K562 (cell line): ENCODE data around the gene NPHP3. TPM values are rescaled to one million over a fixed set of nuclear protein-coding genes. Genes with fewer than 3 reads are reported as not detected.

Experiments
- ATAC-seq: fragments of 200-7000 bp; cut with Tn5 transposase; 3 replicates; pipeline ENCODE4 v1.9.1; 2020; ENCODE audit warnings: moderate library complexity
- BruUV-seq: library from RNA; stranded (reverse); fragments of 400-500 nt; replicated peaks from 2 replicates; lab custom pipeline; 2021; lab: Mats Ljungman, UMichigan
- CTCF ChIA-PET: fragments of 300-600 bp; formaldehyde crosslinking; extraction: SDS; loops from one replicate; lab custom pipeline; 2021; ENCODE audit warnings: low intra/inter-chr PET ratio; lab: Yijun Ruan, JAX
- POLR2A ChIA-PET: fragments of 300-600, 350-650 bp; sonication (Branson Sonifier 250); formaldehyde crosslinking; extraction: SDS; loops from one replicate; lab custom pipeline; 2021; ENCODE audit warnings: antibody characterized with exemption, inconsistent platforms; lab: Yijun Ruan, JAX
- DNase-seq, 4 experiments: peaks; one replicate each; pipeline versions ENCODE4 v3.0.0 to v3.0.0-alpha.2; 2011 to 2018; ENCODE audit warnings: low spot score in 3 of 4, mixed read lengths in 3 of 4; ENCODE audit errors: extremely low read depth in 1 of 4
- FAIRE-seq: peaks from 2 replicates; lab custom pipeline; 2011; peaks lifted over from hg19 to GRCh38; lab: Jason Lieb, UNC
- H2AFZ ChIP-seq: 2 replicates; pipeline ENCODE4 v1.6.0; 2011; ENCODE audit warnings: low read depth, low read length, control low read depth, inconsistent platforms
- H3K27ac ChIP-seq: fragments of 200-600 bp; 3 replicates; pipeline ENCODE4 v1.8.0; 2011; ENCODE audit warnings: low read depth, mild to moderate bottlenecking, control low read depth, inconsistent platforms, low read length, moderate library complexity, mixed read lengths; ENCODE audit errors: extremely low read depth
- H3K27me3 ChIP-seq, 2 experiments: fragments of 300-600 bp in 1 of 2; 2 replicates in 1 of 2; 3 replicates in 1 of 2; pipeline versions ENCODE4 v1.6.0 to v1.8.0; 2011; ENCODE audit warnings: inconsistent platforms in 2 of 2, low read length in 2 of 2, mild to moderate bottlenecking in 1 of 2, mixed read lengths in 1 of 2, moderate library complexity in 1 of 2; ENCODE audit not compliant: control insufficient read depth in 2 of 2, insufficient read depth in 2 of 2
- H3K36me3 ChIP-seq: fragments of 300-600 bp; 3 replicates; pipeline ENCODE4 v1.8.0; 2011; ENCODE audit warnings: mild to moderate bottlenecking, low read length, inconsistent platforms; ENCODE audit not compliant: control insufficient read depth, insufficient read depth
- H3K4me1 ChIP-seq, 2 experiments: fragments of 200-600 bp in 1 of 2; replicated peaks in 1 of 2; 2 replicates in 1 of 2; 3 replicates in 1 of 2; pipeline versions ENCODE4 v1.5.1 to v1.8.0; 2011; ENCODE audit warnings: inconsistent platforms in 2 of 2, low read length in 2 of 2, mild to moderate bottlenecking in 1 of 2, mixed read lengths in 1 of 2, moderate library complexity in 1 of 2; ENCODE audit not compliant: control insufficient read depth in 2 of 2, insufficient read depth in 2 of 2
- H3K4me2 ChIP-seq: 2 replicates; pipeline ENCODE4 v1.6.1; 2011; ENCODE audit warnings: low read length, control low read depth, inconsistent platforms, mixed read lengths; ENCODE audit not compliant: insufficient read depth
- H3K4me3 ChIP-seq: fragments of 200-600 bp; sonication (generic), shearing (Covaris generic); 2 replicates; pipeline ENCODE4 v1.5.1; 2016; ENCODE audit warnings: control low read depth, inconsistent platforms
- H3K79me2 ChIP-seq: fragments of 200-600 bp; 3 replicates; pipeline ENCODE4 v1.8.0; 2011; ENCODE audit warnings: low read length, inconsistent platforms; ENCODE audit not compliant: control insufficient read depth, insufficient read depth
- H3K9ac ChIP-seq, 2 experiments: 2 replicates each; pipeline versions ENCODE4 v1.6.0 to v1.6.1; 2011; ENCODE audit warnings: low read depth in 2 of 2, low read length in 2 of 2, control low read depth in 1 of 2, inconsistent platforms in 1 of 2, mild to moderate bottlenecking in 1 of 2, mixed read lengths in 1 of 2; ENCODE audit not compliant: insufficient read depth in 1 of 2
- H3K9me1 ChIP-seq: one replicate; pipeline ENCODE4 v1.6.0; 2011; ENCODE audit warnings: inconsistent platforms, mild to moderate bottlenecking, low read length, moderate library complexity; ENCODE audit not compliant: control insufficient read depth, insufficient read depth
- H3K9me3 ChIP-seq: replicated peaks from 2 replicates; pipeline ENCODE4 v1.5.1; 2011; ENCODE audit warnings: low read depth, low read length, inconsistent platforms; ENCODE audit not compliant: control insufficient read depth, insufficient read depth
- H4K20me1 ChIP-seq: replicated peaks from 2 replicates; pipeline ENCODE4 v1.6.1; 2011; ENCODE audit warnings: low read length, inconsistent platforms, mixed read lengths; ENCODE audit not compliant: control insufficient read depth, insufficient read depth
- ARID3B ChIP-seq: fragments of 250-450 bp; sonication (Bioruptor Pico); IDR thresholded peaks from 2 replicates; pipeline ENCODE4 v1.4.0; 2020; ENCODE audit warnings: borderline replicate concordance
- CREM ChIP-seq: IDR thresholded peaks from 2 replicates; pipeline ENCODE4 v1.6.1; 2014; ENCODE audit warnings: antibody characterized with exemption, low read depth
- FOXA3 ChIP-seq, 2 experiments: fragments of 450-650 bp in 1 of 2; sonication (generic) in 1 of 2; formaldehyde crosslinking; IDR thresholded peaks in 1 of 2; conservative IDR thresholded peaks in 1 of 2; 2 replicates each; pipeline versions ENCODE4 v1.4.0 to v1.8.0; 2020 to 2022; ENCODE audit warnings: mild to moderate bottlenecking in 2 of 2, missing genetic modification reagents in 1 of 2
- LEF1 ChIP-seq: fragments of 450-650 bp; IDR thresholded peaks from 2 replicates; pipeline ENCODE4 v1.6.1; 2016; ENCODE audit warnings: mild to moderate bottlenecking
- RBM34 ChIP-seq: fragments of 200-400 bp; formaldehyde crosslinking; IDR thresholded peaks from 2 replicates; pipeline ENCODE4 v1.6.1; 2018; ENCODE audit warnings: low read length, borderline replicate concordance; ENCODE audit not compliant: insufficient read depth
- SNRNP70 ChIP-seq: fragments of 200-400 bp; formaldehyde crosslinking; optimal IDR thresholded peaks from 2 replicates; pipeline ENCODE3; 2017; ENCODE audit warnings: low read depth, low read length
- ZBTB43 ChIP-seq: sonication (generic); formaldehyde crosslinking; IDR thresholded peaks from 2 replicates; pipeline ENCODE4 v1.8.0; 2023; ENCODE audit warnings: mild to moderate bottlenecking, missing genetic modification reagents
- ZNF140 ChIP-seq: fragments of 250-450 bp; sonication (Bioruptor Pico); IDR thresholded peaks from 2 replicates; pipeline ENCODE4 v1.8.0; 2021; ENCODE audit warnings: moderate library complexity, mild to moderate bottlenecking, inconsistent platforms
- in situ Hi-C: fragments of 300-500 bp; cut with MboI; formaldehyde crosslinking; loops from 4 replicates; pipeline ENCODE4 v1.15.0; 2018; ENCODE audit warnings: inconsistent platforms, mixed read lengths
- intact Hi-C: fragments of 100-400 bp; cut with micrococcal nuclease; formaldehyde crosslinking; loops from 2 replicates; pipeline ENCODE4 v1.14.2; 2022
- polyA plus RNA-seq, 8 experiments: library from polyadenylated mRNA; depleted of rRNA in 4 of 8; stranded (reverse) in 5 of 8; unstranded in 3 of 8; fragments of >200 nt; fragmentation: Nextera tagmentation in 2 of 8; fragmentation: Illumina TruSeq in 1 of 8; extraction: Ambion mirVana in 2 of 8; extraction: Trizol in 1 of 8; gene quantifications; 2 replicates each; pipeline versions ENCODE4 v1.2.1 to v1.2.3, GENCODE V29; 2011 to 2014; ENCODE audit warnings: inconsistent platforms in 1 of 8, missing spikeins in 1 of 8
- total RNA-seq, 7 experiments: library from RNA; depleted of rRNA in 6 of 7; stranded (reverse); fragments of >200 nt in 6 of 7; fragmentation: Illumina TruSeq in 2 of 7; extraction: Trizol in 2 of 7; gene quantifications; 2 replicates each; pipeline versions ENCODE4 v1.2.1 to v1.2.3, GENCODE V29; 2011 to 2021; ENCODE audit warnings: low replicate concordance in 1 of 7
- TF ChIP-seq, protein P1 (sequence below): sonication (generic); formaldehyde crosslinking; IDR thresholded peaks from 2 replicates; pipeline ENCODE4 v1.8.1; 2023; ENCODE audit warnings: mild to moderate bottlenecking, missing genetic modification reagents

NPHP3 gene
- total and polyA plus RNA-seq, 9 of the 15 experiments (the other 6 are each of a cell fraction or from before 2014, with no cell fraction given): 0.62 to 13.2 (median 5.8) TPM

DNA sequence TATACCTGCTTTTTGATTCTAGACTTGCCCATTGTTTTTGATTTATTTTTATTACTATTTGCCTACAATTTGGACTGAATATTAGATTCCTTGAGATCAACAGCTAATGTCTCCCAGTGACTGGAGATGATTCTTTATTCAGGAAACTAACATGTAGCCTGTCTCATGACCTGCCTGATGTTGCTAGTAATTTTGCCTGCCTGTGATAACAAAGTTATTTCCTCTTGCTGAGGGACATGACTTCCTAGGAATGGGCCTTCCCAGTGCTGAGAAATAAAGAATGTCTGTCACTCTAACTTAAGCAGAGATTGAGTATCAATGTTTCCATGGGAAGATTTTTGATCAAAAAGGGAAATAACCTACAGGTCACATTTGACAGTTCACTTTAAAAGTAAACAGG is 13.4 kb upstream of the NPHP3 start:
- intact Hi-C loops (no loop called here), in situ Hi-C loops (loop anchor here (10.0 to 25.0 kb wide), 3 partner anchors 302 to 1077 kb away; partner anchors contain the start of genes SRPRB and TMEM108)
- H3K79me2 ChIP-seq: no peaks in the 10 kb centered on the region
- ChIA-PET POLR2A (no interaction called here), CTCF (interaction anchor here (0.6 to 1.1 kb wide), 2 partner anchors 45 to 688 kb away, joined by 3 to 4 read pairs; no protein-coding TSS in a partner anchor)
- DNase-seq (no peak), FAIRE-seq (no peak), ATAC-seq (no peak)
- no peaks in the 10 kb centered on the region for H3K27me3 ChIP-seq
- no peak overlapping the region for H3K4me3 ChIP-seq
- no TSS peak for BruUV-seq
- H4K20me1 ChIP-seq: no peaks in the 10 kb centered on the region
- no peaks in the 10 kb centered on the region for H3K9me3 ChIP-seq
- TF ChIP-seq ZNF140 (no peak), RBM34 (no peak), LEF1 (no peak), CREM (no peak), SNRNP70 (no peak), ZBTB43 (CRISPR knock-in tag) (no peak), ARID3B (no peak), FOXA3 (CRISPR knock-in tag; conservative IDR thresholded peaks at IDR 0.05 in 1 of 2, IDR thresholded peaks at IDR 0.05 in 1 of 2) (no peak)
- TF ChIP-seq, protein P1, sequence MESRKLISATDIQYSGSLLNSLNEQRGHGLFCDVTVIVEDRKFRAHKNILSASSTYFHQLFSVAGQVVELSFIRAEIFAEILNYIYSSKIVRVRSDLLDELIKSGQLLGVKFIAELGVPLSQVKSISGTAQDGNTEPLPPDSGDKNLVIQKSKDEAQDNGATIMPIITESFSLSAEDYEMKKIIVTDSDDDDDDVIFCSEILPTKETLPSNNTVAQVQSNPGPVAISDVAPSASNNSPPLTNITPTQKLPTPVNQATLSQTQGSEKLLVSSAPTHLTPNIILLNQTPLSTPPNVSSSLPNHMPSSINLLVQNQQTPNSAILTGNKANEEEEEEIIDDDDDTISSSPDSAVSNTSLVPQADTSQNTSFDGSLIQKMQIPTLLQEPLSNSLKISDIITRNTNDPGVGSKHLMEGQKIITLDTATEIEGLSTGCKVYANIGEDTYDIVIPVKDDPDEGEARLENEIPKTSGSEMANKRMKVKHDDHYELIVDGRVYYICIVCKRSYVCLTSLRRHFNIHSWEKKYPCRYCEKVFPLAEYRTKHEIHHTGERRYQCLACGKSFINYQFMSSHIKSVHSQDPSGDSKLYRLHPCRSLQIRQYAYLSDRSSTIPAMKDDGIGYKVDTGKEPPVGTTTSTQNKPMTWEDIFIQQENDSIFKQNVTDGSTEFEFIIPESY (CRISPR knock-in tag): no peak
- H3K36me3 ChIP-seq: no peaks in the 10 kb centered on the region
- H3K9me1 ChIP-seq: no peaks in the 10 kb centered on the region
- H3K4me2 ChIP-seq: no peak overlapping the region
- H2AFZ ChIP-seq: no peak overlapping the region
- H3K4me1 ChIP-seq: no peaks in the 10 kb centered on the region
- H3K27ac ChIP-seq: no peak overlapping the region
- H3K9ac ChIP-seq: no peak overlapping the region
